Hypothalamus (tissue), 51 donors: ENCODE results near the gene TTLL6.
"Not testable (repeated sequence)": the region's sequence is repeated elsewhere in the genome, so short reads cannot be mapped to it uniquely, and the experiment has no call there.

Experiments
- DNase-seq, 51 donors: peaks; one replicate each; lab custom pipeline; 2025; lab: John Stamatoyannopoulos, UW

The TTLL6 gene

DNA sequence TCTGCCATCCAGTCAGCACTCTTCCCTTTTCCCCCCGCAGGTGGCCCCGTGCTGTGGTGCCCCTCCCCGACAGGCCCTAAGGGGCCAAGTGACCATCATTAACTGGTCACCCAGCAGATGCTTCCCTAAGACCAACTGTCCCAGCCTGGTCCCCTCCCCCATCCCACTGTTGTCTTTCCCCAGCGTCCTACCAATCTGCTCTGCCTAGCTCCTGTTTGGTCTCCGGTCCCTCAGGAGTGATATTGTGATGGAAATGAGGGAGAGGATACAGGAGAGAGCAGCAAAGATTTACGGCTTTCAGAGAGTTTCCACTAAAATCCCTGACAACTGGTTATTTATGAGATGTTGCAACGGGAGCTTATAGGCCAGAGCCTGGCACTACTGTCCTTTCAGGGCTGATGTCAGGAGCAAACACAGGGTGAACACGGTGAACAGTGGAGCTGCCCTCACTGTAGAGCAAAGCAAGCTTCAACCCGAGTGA is 1.4 kb upstream of the TTLL6 start:
- DNase-seq: no peak

DNA sequence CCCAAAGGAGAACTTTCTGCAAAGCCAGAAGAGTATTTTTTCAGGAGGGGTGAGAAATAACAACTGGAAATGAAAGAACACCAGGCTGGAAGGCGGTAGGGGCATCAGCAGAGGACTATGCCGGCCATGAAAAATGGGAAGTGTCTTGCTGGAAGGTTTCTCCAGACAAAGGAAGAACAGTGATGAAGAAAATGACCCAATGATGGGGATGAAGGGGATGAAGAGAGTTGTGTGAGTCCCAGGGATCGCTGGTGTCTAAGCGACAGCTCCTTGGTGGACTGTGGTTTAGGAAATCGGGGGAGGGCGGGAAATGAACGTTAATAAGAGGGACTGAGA is 623 bp downstream of the TTLL6 start:
- DNase-seq: peak in 1 of 51 donors; percentile 45

DNA sequence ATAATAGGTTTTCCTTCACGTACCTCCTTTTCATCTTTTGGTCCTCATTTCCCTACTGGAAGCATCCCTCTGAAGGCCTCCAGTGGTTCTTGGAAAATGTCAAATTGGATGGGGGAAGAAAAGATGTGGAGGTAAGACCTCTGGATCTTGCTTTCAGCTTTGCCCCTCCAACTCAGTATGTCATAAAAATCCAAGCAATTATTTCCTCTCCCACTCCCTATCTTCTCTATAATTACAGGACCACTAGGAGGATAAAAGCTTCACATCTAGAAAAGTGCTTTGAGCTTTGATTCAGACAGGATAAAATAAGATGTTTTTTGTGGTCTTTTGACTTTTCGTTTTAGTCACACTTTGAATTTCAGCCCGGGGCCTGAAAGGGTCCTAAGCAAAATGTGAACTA is 1.7 kb downstream of the TTLL6 start:
- DNase-seq: no peak

DNA sequence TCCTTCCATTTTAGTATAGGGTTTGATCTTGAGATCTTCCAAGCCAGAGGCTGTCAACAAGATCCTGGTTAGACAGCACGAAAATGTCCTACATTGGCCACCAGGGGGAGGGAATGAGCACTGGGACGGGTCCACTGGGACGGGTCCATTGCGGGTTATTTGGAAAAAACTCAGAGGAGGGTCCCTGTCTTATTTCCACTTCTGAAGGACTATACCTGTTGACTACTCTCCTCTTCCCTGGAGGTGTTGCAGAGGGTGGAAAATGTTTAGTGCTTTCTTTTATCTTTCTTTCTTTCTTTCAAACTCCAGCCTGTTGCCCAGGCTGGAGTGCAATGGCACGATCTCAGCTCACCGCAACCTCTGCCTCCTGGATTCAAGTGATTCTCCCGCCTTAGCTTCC is 2.5 kb downstream of the TTLL6 start:
- peak in 20 of 51 donors; percentile 1 to 43 (median 10) for DNase-seq

DNA sequence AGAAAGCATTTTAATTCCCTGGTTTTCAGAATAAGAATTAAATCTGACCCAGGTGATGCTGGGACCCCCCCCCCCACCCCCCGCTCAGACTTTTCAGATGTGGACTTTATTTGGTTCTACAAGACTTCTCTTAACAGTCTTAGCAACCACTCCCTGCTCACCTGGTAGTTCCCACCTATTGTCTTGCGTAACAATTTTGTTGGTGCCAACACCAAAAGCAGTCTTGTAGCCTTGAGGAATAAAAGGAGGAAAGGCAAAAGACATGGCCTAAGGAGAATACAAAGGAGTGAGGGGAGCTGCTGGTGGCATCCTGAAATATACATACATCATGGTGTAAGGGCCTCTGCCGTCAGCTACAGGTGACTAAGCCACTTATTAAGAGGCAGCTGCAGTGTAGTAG is 5.0 kb downstream of the TTLL6 start:
- no peak for DNase-seq

DNA sequence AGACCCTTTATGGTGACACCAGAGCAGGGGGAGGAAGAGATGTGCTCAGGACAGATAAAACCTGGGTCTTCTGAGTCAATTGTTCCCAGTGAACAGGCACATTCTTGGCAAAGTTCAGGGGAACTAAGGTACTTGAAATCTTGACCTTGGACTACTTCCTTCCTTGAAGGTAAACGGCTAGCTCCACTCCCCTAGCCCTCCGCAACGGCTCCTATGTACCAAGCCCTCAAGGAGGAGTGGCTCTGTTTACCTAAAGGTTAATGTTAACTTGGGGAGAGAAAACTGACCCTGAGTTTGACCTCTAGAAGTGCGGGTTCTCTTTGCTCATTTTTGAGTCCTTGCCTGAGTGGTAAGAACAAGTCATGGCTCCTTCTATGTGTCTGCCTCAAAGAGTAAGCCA is 7.8 kb downstream of the TTLL6 start:
- no peak for DNase-seq

DNA sequence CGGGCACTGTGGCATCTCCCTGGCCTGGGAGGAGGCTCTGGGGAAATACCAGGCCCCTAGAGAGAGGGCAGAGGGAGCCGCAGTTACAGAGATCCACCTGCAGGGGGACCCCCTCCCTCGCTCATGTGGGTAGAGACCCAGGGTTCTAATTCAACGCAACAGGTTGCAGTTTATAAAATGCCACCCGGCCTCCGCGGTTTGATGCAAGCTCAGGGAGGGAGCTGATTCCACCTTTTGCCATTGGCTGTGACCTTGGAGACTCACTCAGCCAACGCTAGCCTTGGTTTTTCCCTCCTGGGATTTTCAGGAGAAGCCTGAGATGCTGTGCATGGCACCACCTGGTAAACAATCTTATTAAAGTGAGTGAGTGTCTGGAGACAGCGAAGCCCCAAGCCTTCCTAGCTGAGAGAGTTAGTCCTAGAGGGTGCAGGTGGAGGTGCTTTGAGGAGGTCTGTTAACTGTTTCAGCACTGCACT is 12.1 kb downstream of the TTLL6 start:
- peak in 44 of 51 donors; percentile 5 to 67 (median 40) for DNase-seq

DNA sequence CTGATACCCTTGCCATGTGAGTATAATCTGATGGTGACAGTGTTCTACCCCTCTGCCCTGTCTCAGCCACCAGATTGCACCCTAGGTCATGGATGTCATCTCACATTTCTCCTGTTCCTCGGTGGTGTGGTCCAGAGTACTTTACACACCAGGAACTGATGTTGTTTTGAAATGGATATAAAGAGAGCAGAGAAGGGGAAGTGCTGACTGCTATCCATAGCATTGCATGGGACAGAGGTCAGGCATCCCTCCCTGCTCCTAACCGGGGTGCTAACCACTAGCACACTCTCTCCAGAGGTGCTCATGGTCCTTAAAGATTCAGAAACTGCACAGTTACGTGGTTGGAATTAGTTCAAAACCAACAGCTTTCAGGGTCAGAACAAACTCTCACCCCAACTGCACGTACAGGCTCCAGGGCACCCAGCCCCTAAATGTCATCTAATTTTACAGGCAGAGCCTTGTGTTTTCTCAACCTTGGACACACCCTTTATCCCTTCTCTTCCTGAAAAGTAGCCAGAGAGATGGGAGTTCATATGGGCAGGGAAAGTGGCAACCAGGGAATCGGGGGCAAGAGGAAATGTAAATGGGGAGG is 16.3 kb downstream of the TTLL6 start:
- no peak for DNase-seq

DNA sequence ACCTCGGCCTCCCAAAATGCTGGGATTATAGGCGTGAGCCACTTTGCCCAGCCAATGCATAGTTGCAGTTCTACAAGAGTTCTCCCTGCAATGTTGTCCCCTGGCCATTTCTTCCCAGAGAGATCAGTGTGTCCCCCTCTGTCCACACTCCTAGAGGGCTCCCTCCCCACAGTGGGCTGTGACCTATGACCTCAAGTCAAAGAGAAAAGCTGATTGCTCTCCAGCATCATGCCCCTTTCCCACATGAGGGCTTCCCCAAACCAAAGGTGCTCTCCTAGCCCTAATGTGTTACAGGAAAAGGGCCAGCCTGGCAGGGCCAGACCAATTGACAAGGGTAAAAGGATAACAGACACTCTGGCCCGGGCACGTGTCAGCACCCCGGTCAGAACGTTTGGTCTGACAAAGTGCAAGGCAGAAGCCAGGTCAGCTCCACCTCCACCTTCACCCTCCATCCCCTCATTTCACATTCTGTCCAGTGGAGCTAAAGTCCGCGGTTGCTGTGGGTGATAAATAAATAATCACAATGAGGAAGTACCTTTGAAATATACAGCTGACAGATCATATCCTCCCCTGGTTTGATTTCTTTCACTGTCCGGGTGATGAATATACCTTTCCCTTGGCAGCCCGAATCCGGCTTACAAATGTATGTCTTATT is 17.8 kb downstream of the TTLL6 start:
- no peak for DNase-seq

DNA sequence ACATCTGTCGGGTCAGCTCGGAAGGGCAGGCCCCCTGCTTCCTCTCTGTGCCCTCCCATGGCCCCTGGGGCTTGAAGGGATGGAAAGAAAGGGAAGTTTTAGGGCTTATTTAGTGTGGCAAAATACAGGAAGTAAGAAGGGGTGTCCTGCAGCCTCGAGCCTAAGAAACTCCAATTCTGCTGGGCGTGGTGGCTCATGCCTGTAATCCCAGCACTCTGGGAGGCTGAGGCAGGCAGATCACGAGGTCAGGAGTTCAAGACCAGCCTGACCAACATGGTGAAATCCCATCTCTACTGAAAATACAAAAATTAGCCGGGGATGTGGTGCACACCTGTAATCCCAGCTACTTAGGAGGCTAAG is 20.9 kb downstream of the TTLL6 start:
- DNase-seq: not testable (repeated sequence)

DNA sequence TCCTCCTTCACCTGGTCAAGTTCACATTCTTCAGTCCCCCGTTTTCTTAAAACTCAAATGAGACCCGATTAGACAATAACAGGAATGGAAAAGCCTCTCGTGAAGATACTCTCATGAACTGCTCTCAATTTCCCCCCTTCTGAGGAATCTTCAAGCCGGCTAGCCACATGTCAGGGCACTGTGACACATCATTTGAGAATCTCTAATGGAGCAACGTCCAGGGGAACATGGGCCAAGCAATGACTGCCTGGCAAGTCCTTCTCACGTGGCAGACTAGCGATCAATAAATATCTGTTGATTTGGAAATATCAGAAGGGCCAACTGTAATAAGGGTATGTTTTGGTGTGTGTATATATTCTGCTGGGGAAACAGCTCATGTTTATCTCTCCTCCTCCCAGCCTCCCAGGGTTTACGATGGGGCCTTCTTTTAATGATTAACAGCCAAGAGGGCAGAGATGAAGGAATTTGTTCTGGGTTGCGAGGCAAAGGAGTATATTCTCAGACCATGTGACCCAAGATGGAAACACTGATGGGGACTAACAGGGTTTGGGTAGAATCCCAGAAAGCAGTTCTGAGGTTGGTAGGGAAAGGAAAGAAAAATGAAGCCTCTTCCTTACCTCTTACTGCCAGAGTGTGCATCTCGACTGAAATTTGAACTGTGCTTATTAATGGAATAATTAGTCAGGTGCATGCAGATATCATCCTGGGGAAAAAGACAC is 21.4 kb downstream of the TTLL6 start:
- no peak for DNase-seq

DNA sequence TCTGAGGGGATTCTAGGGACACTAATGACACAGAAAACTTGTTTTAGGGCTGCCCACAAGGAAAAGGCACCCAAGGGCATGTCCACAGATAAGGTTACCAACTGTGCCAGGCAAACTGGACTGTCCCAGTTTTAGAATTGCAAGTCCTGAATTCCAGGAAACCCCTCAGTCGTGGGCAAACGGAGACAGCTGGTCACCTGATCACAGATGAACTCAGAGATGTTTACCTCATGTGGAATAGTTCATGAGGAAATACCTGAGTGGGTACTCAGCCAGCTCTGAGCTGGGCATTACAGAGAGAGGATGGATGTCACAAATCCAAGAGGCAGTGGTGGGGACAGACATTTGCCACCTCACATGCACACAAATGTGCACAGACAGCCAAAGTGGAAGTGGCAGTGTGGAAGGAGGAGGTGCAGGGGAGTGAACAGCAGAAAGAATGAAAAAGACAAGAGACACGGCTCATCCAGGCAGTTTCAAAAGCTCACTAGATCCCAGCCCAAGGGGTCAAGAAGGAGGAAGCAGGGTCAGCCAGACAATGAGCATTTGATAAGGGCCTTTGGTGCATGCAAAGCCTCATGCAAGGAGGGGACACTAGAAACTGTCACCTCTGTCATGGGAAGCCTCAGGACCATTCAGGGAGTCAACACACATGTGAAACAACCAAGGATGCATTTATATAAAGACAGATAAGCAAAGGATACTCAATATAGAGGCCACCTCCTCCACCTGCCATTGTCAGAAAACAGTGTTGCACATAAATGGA is 24.8 kb downstream of the TTLL6 start:
- no peak for DNase-seq

DNA sequence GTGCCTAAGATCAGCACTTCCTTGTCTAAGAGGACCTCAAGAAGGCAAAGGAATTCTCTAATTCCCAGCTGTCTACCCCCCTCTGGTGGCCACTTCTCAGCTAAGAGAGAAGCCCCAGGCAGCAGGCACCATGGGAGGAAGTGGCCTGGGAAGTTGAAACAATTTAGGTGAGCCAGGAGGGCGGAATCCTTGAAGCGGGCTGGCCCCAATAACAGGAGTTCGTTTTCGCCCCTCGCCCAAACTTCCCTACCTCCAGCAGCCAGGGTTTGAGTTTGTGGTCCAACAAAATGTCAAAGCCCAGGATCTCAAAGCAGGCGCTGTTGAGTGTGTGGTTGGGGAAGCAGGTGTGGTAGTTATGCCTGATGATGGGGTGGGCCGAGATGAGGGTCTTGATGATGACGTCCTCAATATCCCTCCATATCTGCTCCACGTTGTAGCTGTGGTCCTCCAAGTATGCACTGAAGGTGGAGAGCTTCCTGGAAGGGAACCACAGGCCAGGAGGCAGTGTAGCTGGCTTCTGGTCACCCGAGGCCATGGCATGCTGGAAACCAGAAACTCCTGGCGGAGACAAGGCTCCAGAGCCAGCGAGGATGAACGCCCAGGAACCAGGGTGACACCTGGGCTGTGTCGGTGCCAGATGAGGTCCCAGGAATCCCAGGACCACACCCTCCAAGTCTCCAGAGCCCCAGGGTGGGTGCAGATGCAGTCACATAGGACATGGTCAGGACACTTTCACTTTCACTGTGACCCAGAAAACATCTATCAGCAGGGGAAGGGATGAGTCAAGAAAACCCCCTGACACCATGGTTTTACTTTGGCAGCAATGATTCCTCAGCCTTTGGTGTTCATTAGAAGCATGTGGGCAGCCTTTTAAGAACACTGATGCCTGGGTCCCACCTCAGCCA is 25.6 kb downstream of the TTLL6 start:
- DNase-seq: peak in 27 of 51 donors; percentile 0 to 56 (median 21)

DNA sequence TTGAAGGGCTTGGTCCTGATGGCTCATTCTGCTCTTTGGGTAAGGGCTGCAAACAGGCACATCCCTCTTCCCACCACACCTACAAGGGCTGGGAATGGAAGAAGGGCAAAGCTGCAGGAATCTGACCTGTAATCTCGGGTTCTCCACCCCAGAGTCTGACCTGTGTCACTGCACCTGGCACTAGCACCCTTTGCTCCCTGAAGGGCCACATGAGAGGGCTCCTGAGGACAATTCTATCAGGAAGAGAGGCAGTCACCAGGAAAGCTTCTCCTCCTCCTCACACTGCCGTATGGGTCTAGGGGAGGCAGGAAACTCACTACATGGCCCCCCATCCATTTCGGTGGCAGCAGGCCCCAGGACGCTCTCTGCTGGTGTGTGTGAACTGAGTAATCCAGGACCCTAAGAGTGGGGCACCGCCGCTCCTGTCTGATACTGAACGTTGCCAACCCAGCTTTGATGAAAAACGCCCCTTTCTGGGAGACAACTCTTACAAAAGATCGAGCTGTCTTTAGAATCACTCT is 26.4 kb downstream of the TTLL6 start:
- DNase-seq: no peak

DNA sequence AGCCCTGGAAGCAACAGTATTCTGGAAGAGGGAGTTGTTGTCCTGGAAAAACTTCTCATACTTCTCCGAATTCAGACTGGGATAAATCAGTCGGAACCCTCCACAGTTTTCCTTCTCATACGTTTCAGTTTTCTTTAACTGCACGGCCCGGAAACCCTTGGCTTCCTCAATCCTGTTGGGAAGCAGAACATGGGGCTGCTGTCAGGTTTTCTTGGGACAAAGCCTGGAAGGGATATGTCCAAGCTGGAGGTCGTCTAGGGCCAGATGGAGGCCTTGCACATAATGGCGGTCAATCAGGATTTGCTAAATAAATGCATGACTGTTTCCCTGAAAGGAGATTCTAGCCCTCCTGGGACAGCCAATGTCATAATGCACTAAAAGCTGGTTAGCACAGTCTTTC is 29.2 kb downstream of the TTLL6 start:
- no peak for DNase-seq

DNA sequence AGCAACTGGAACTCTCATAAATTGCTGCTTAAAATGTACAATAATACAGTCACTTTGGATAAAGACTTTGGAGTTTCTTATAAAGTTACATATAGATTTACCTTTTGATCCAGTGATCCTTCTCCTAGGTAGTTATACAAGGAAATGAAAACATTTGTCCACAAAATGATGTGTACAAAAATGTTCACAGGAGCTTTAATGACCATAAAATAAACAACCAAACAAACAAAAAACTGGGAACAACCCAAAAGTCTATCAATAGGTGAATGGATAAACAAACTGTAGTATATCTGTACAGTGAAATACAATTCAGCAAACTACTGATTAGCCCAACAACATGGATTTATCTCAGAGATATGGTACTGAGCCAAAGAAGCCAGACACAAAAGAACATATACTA is 37.6 kb downstream of the TTLL6 start:
- no peak for DNase-seq

DNA sequence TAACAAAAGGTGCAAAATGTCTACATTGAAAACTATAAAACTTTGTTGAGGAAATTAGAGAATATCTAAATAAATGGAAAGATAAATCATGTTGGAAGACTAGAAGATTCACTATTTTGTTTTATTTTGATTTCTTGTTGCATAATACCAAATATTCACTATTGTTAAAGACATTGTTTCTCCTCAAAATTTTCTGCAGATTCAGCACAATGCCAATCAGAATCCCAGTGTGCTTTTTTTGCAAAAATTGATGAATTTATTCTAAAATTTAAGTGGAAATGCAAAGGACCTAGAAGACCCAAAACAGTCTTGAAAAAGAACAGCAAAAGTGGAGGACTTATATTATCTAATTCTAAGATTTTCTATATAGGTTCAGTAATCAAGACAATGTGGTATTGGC is 40.4 kb downstream of the TTLL6 start:
- no peak for DNase-seq

DNA sequence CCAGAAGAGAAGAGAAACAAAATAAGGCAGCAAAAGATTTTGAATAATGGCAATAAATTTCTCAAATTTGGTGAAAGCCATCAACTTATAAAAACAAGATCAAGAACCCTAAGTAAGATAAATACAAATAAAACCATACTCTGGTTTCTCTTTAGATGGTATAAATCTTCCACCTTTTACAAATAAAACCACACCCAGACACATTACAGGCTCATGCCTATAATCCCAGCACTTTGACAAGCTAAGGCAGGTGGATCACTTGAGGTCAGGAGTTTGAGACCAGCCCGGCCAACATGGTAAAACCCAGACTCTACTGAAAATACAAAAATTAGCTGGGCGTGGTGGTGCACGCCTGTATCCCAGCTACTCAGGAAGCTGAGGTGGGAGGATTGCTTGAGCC is 43.8 kb downstream of the TTLL6 start:
- no peak for DNase-seq

DNA sequence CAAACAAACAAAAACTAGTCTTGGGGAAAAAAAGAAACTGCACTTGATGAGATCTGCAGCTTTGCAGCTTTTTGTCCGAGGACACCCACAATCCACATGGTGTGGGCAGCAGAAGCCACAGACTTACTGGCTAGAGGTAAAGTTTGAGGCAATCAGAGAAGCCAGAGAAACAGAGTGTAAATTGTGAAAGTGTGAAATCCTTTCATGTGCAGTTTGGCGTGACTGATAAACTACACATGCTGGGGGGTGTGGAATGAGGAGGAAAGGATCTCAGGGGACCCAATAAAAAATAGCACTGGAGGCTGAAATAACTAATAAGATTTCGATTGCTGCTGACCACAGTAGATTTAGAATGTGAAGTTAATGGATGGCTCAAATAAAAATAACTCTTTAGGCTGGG is 46.1 kb downstream of the TTLL6 start:
- no peak for DNase-seq
